Activated CD4-positive, alpha-beta T cell treated with anti-CD3 and anti-CD28 coated beads, Interleukin-2, amount 10 ng/mL, durations not matched to agents 24 days and 14 days (primary cell): ENCODE data around the gene PSEN2. TPM values are rescaled to one million over a fixed set of nuclear protein-coding genes. Genes with fewer than 3 reads are reported as not detected.
A peak's percentile ranks its signal among the peaks of the same experiment; 100 is the strongest.

Source experiments
- DNase-seq: peaks from one replicate; pipeline ENCODE4 v3.0.0; 2022
- H3K27ac Mint-ChIP-seq: one replicate; pipeline ENCODE4 v1.8.0; 2022; ENCODE audit warnings: mild to moderate bottlenecking, mixed read lengths
- H3K27me3 Mint-ChIP-seq: one replicate; pipeline ENCODE4 v1.8.0; 2022; ENCODE audit warnings: mixed read lengths
- H3K36me3 Mint-ChIP-seq: one replicate; pipeline ENCODE4 v1.8.0; 2022; ENCODE audit warnings: low read depth, mild to moderate bottlenecking, mixed read lengths
- H3K4me1 Mint-ChIP-seq: one replicate; pipeline ENCODE4 v1.8.0; 2021; ENCODE audit warnings: mixed read lengths
- H3K4me3 Mint-ChIP-seq: one replicate; pipeline ENCODE4 v1.8.0; 2022; ENCODE audit warnings: mild to moderate bottlenecking, moderate library complexity, mixed read lengths
- H3K9me3 Mint-ChIP-seq: one replicate; pipeline ENCODE4 v1.8.0; 2021; ENCODE audit warnings: mixed read lengths
- intact Hi-C: fragments of 100-400 bp; cut with micrococcal nuclease; formaldehyde crosslinking; loops from one replicate; pipeline ENCODE4 v1.15.1; 2023
- total RNA-seq: library from RNA; stranded (reverse); gene quantifications from 2 replicates; pipeline ENCODE4 v1.2.3, GENCODE V29; 2022

Gene PSEN2
- total RNA-seq, 1 donor from 2014 or later: 10.4 TPM

DNA sequence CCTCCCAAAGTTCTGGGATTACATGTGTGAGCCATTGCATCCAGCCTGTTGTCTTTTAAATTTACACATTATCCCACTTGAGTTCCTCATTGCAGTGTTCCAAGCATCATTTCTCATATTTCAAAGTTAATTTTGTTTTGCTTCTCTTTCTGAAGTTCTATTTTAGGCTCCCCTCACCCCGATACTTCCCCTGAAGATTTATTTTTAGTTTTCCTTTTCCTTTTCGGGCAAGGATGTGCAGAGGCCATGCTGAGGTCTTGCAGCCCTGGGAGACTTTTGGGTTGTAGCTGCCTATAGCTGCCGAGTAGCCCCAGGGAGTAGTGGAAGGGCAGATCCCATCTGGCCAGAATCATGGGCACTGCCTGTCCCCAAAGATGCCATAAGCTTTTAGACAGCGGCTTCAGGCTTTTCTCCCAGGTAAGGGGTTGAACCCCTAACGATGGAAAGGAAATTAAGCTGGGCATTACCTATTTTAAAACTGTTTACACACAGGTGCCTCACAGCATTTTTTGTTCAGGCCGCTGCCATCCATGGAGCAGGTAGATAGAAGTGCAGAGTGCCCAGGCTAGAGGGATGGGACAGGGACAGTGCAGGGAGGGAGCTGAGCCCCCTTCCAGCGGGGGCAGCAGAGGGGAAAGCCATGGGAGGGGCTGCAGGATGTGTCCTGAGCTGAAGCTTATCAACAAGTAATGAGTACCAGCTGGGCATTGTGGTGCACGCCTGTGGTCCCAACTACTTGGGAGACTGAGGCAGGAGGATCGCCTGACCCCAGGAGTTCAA, 15.9 kb downstream of the PSEN2 start:
- H3K27me3 Mint-ChIP-seq: no peaks in the 10 kb centered on the region
- H3K27ac Mint-ChIP-seq: peak overlapping the region; percentile 81
- no peak for DNase-seq
- H3K36me3 Mint-ChIP-seq: peaks cover 6% of the 10 kb centered on the region
- H3K4me3 Mint-ChIP-seq: peak overlapping the region; percentile 64
- intact Hi-C loops: no loop called here
- no peaks in the 10 kb centered on the region for H3K9me3 Mint-ChIP-seq
- peaks cover 49% of the 10 kb centered on the region for H3K4me1 Mint-ChIP-seq

DNA sequence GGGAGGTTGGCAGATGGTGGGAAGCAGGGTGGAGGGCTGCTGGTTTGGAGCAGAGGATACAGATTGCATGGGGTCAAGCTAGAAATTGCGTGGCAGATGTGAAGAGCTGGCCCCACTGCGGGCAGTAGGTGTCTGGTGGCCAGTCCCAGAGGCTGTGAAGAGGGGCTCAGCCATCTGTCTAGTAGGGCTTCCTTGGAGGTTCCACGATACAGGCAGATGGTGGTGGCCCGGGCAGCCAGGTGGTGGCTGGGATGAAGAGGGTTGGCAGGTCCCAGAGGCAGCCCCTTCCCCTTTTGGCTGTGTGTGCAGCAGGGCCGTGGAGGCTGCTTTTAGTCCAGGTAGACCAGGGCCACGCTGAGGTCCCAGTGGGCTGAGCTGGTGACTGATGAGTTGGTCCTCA, 16.6 kb downstream of the PSEN2 start:
- intact Hi-C loops: no loop called here
- H3K36me3 Mint-ChIP-seq: peaks cover 6% of the 10 kb centered on the region
- no peak overlapping the region for H3K4me3 Mint-ChIP-seq
- peaks cover 42% of the 10 kb centered on the region for H3K4me1 Mint-ChIP-seq
- no peak overlapping the region for H3K27ac Mint-ChIP-seq
- DNase-seq: no peak
- H3K9me3 Mint-ChIP-seq: no peaks in the 10 kb centered on the region
- H3K27me3 Mint-ChIP-seq: no peaks in the 10 kb centered on the region

DNA sequence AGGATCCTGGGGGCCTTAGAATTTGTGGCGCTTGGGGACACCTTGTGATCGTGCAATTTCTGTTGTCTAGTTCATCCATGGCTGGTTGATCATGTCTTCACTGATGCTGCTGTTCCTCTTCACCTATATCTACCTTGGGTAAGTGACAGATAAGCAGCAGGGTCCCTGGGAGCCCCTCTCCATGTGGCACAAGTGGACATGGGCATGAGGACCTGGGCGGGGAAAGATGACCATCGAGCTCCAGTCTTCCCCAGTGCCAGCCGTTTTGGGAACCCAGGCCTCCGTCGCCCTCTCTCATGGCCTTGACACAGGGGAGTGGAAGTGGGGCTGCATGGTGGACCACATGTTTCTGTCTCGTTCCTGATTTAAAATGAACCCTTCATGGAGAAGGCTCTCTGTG, 17.6 kb downstream of the PSEN2 start:
- H3K36me3 Mint-ChIP-seq: peaks cover 7% of the 10 kb centered on the region
- intact Hi-C loops: no loop called here

DNA sequence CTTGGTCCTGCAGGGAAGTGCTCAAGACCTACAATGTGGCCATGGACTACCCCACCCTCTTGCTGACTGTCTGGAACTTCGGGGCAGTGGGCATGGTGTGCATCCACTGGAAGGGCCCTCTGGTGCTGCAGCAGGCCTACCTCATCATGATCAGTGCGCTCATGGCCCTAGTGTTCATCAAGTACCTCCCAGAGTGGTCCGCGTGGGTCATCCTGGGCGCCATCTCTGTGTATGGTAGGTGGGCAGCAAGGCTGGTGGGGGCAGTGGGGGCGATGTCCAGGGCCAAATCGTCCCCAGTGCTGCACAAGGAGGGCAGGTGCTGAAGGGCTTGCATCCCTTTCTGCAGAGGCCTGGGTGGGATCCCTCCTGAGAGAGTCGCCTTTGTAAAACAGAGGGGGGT, 18.4 kb downstream of the PSEN2 start:
- Mint-ChIP-seq H3K36me3 (peaks cover 8% of the 10 kb centered on the region), H3K27me3 (no peaks in the 10 kb centered on the region), H3K4me1 (peaks cover 25% of the 10 kb centered on the region), H3K4me3 (no peak overlapping the region), H3K9me3 (no peaks in the 10 kb centered on the region), H3K27ac (no peak overlapping the region)
- intact Hi-C loops: no loop called here
- no peak for DNase-seq

More for the DNA sequence above, 17.6 kb downstream of the PSEN2 start:
- Mint-ChIP-seq H3K27ac (no peak overlapping the region), H3K9me3 (no peaks in the 10 kb centered on the region), H3K4me1 (peaks cover 32% of the 10 kb centered on the region), H3K27me3 (no peaks in the 10 kb centered on the region), H3K4me3 (no peak overlapping the region)
- no peak for DNase-seq

DNA sequence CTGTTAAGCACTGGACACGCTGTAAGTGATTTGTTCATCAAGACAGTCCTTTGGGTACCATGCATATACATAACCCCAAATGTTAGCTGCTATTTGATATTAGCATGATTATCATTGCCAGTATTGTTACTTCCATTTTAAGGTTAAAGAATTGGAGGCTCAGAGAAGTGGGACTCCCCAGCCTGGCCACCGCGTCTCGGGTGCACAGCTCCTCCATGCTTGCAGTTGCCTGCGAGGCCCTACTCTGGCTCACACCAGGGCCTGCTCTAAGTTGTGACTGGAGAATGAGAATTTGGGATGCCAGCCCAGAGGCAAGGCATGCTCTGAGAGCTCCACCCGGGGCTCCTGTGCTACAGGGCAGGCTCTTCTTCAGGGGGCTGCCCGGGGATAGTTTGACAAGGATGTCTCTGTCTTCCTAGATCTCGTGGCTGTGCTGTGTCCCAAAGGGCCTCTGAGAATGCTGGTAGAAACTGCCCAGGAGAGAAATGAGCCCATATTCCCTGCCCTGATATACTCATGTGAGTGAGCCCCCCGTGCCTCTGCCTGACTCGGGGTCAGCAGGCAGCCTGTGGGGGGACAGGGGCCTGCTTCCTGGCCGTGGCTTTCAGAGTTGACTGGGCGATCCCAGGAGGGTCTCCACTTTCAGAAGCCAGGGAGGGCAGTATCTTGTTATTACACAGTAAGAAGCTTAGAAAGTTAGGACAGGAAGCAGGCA, 19.4 kb downstream of the PSEN2 start:
- no peak overlapping the region for H3K27ac Mint-ChIP-seq
- no peaks in the 10 kb centered on the region for H3K9me3 Mint-ChIP-seq
- DNase-seq: no peak
- H3K4me1 Mint-ChIP-seq: peaks cover 16% of the 10 kb centered on the region
- H3K4me3 Mint-ChIP-seq: no peak overlapping the region
- H3K27me3 Mint-ChIP-seq: no peaks in the 10 kb centered on the region
- intact Hi-C loops: no loop called here
- H3K36me3 Mint-ChIP-seq: peaks cover 8% of the 10 kb centered on the region

DNA sequence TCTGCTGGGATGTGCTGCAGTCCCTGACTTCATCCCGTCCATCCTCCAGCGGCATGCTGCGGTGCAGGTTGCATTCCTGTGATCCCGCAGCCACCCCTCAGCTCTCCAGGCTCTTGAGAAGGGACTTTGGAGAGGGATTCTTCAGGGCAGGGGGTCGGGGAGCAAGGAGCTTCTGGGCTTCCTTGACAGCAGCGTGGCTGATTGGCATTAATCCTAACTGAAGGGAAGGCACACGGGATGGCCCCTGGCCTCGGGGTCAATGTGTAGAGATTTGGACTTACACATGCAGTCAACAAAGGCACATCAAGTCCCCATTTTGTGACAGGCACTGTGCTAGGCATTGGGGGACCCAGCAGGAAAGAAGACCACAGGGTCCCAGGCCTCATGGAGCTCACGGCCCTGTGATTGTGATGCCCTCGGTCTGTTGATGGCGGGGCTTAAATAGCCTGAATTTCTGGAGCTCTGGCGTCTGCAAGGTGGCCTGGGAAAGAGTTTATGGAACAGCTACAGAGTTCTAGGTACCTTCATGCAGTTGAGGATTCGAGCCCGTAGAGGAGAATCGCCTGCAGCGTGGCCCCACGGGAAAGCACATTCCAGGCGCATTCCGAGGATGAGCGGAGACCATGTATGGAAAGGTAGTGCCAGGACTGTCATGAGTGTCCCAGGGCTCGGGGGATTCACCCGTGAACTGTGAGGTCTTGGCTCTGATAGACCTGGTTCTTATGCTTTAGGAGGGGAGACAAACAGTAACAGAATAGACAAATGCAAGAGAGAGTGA, 20.1 kb downstream of the PSEN2 start:
- peaks cover 10% of the 10 kb centered on the region for H3K36me3 Mint-ChIP-seq
- peaks cover 10% of the 10 kb centered on the region for H3K4me1 Mint-ChIP-seq

DNA sequence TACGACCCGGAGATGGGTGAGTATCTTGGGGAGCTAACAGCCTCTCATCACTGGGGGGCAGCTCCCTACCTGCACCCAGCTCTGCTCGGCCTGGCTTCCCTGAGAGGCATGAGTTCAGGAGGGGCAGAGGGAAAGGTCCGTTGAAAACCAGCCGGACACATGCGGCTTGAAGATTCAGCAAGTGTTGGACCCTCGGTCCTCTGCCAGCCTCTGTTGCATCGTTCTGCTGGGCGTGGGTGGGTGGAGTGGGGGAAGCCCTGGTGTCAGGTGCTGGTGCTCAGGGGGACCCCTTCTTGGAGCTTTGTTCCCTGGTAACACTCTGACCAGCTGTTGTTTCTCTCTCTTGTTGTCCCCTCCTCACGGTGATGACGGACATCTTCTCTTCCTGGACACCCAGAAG, 20.9 kb downstream of the PSEN2 start:
- Mint-ChIP-seq H3K4me1 (peaks cover 2% of the 10 kb centered on the region), H3K36me3 (peaks cover 10% of the 10 kb centered on the region), H3K27me3 (no peaks in the 10 kb centered on the region), H3K27ac (no peak overlapping the region), H3K9me3 (no peaks in the 10 kb centered on the region), H3K4me3 (no peak overlapping the region)
- DNase-seq: no peak
- intact Hi-C loops: no loop called here

More for the DNA sequence above, 20.1 kb downstream of the PSEN2 start:
- no peaks in the 10 kb centered on the region for H3K27me3 Mint-ChIP-seq
- no peaks in the 10 kb centered on the region for H3K9me3 Mint-ChIP-seq
- no peak overlapping the region for H3K27ac Mint-ChIP-seq
- DNase-seq: no peak
- H3K4me3 Mint-ChIP-seq: no peak overlapping the region
- intact Hi-C loops: no loop called here

DNA sequence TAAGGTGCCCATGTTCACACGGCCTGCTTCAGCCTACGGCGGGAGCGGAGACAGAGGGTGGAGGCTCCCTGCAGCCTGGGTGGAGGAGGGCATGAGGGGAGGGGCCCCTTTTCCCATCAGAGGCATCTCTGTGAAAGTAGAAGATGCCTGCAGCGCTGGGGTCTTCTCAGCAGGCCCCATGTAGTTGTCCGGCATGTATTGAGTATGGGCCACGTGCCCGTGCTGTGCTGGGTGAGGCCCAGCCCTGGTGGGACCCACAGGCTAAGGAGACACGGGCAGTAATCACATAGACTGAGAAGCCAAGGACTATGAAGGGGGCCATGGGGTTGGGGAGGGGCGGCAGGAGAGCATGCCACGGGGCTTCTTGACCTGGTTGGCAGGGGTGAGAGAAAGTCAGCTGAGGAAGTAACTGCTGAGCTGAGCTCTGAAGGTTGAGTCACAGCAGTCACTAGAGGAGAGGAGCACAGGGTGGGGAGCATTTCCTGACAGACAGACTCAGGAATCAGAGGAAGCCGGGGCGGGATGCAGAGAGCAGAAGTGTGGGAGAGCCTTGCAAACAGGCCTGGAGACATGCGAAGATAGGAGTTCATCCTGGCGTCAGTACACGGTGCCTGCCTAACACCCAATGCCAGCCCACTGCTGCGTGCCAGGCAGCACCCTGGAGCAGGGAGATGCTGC, 21.6 kb downstream of the PSEN2 start:
- no peaks in the 10 kb centered on the region for H3K9me3 Mint-ChIP-seq
- intact Hi-C loops: no loop called here

DNA sequence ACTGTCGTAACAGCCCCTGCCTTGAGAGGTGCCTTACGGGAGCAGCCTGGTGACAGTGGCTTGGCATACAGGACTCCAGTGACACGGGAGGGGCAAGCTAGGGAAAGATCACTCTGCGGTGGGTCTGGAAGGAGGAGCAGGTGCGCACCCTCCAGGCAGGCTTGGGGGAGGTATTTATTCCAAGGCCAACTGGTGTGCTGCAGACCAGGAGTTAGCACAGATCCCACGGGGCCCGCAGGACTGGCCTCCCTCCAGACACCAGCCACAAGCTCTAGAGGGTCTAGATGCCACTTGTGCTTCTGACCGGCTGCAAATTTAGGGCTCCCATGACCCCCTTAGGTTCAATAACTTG, 22.1 kb downstream of the PSEN2 start:
- DNase-seq: no peak
- Mint-ChIP-seq H3K27ac (no peak overlapping the region), H3K27me3 (no peaks in the 10 kb centered on the region), H3K9me3 (no peaks in the 10 kb centered on the region), H3K4me1 (no peaks in the 10 kb centered on the region), H3K4me3 (no peak overlapping the region), H3K36me3 (peaks cover 10% of the 10 kb centered on the region)
- intact Hi-C loops: no loop called here

More for the DNA sequence above, 21.6 kb downstream of the PSEN2 start:
- H3K4me1 Mint-ChIP-seq: no peaks in the 10 kb centered on the region
- H3K27ac Mint-ChIP-seq: no peak overlapping the region
- DNase-seq: no peak
- no peaks in the 10 kb centered on the region for H3K27me3 Mint-ChIP-seq
- no peak overlapping the region for H3K4me3 Mint-ChIP-seq
- H3K36me3 Mint-ChIP-seq: peaks cover 10% of the 10 kb centered on the region

DNA sequence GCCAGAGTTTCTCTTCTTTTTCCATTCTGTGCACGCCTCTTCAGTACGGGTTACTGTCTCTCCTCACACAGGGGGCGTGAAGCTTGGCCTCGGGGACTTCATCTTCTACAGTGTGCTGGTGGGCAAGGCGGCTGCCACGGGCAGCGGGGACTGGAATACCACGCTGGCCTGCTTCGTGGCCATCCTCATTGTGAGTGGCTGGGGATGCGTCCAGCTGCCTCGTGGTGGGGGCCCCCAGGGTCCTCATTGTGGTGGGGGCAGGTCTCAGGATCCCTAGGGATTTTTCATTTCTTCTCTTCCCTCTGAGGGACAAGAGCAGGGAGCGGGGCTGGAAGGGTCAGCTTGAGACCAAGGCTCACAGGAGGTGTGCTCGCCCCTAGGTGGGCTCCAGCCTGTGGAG, 23.5 kb downstream of the PSEN2 start:
- Mint-ChIP-seq H3K4me1 (no peaks in the 10 kb centered on the region), H3K27ac (no peak overlapping the region), H3K4me3 (no peak overlapping the region), H3K27me3 (no peaks in the 10 kb centered on the region), H3K36me3 (peaks cover 10% of the 10 kb centered on the region), H3K9me3 (no peaks in the 10 kb centered on the region)
- no peak for DNase-seq
- intact Hi-C loops: no loop called here

DNA sequence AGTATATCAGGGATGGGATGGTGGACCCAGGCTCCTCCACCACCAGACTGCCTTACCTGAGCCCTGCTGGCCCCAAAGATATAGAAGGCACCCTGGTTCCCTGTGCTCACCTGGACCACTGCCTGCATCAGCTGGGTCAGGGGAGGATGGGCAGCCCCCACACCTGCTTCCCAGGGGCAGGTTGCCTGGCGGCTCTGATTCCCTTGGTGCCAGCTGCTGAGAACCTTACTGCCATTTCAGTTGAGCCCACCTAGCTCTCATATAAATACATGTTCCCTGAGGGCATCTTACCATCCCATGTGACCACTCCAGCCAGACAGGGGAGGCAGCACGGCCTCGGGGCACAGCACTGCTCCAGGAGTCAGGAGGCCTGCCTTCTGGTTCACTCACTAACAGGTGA, 24.4 kb downstream of the PSEN2 start:
- Mint-ChIP-seq H3K4me3 (no peak overlapping the region), H3K36me3 (peaks cover 16% of the 10 kb centered on the region), H3K9me3 (no peaks in the 10 kb centered on the region), H3K27ac (no peak overlapping the region), H3K27me3 (no peaks in the 10 kb centered on the region), H3K4me1 (no peaks in the 10 kb centered on the region)
- DNase-seq: no peak
- intact Hi-C loops: no loop called here

DNA sequence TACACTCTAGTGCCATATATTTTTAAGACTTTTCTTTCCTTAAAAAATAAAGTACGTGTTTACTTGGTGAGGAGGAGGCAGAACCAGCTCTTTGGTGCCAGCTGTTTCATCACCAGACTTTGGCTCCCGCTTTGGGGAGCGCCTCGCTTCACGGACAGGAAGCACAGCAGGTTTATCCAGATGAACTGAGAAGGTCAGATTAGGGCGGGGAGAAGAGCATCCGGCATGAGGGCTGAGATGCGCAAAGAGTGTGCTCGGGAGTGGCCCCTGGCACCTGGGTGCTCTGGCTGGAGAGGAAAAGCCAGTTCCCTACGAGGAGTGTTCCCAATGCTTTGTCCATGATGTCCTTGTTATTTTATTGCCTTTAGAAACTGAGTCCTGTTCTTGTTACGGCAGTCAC, 25.2 kb downstream of the PSEN2 start:
- Mint-ChIP-seq H3K9me3 (no peaks in the 10 kb centered on the region), H3K27me3 (no peaks in the 10 kb centered on the region), H3K4me1 (no peaks in the 10 kb centered on the region), H3K36me3 (peaks cover 15% of the 10 kb centered on the region), H3K27ac (no peak overlapping the region), H3K4me3 (no peak overlapping the region)
- intact Hi-C loops: no loop called here
- no peak for DNase-seq

DNA sequence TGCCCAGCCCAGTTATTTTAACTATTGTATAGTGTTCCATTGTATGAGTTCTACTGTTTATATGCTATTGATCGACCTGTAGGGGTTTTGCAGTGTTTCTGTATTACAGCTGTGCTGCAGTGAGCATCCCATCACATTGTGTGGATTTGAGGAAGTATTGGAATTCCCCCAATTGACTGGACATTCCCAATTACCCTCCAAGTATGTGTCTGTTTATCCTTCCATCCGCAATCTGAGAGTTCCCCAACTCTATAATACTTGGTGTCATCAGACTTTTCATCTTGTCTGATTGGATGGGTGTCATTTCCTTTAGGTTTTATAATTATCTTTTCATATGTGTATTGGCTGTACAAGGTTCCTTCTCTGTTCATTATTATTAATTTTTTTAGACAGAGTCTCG, 27.8 kb downstream of the PSEN2 start:
- no peaks in the 10 kb centered on the region for H3K9me3 Mint-ChIP-seq
- intact Hi-C loops: no loop called here
- H3K4me1 Mint-ChIP-seq: no peaks in the 10 kb centered on the region
- H3K4me3 Mint-ChIP-seq: no peak overlapping the region
- H3K36me3 Mint-ChIP-seq: peaks cover 13% of the 10 kb centered on the region
- no peak overlapping the region for H3K27ac Mint-ChIP-seq
- no peaks in the 10 kb centered on the region for H3K27me3 Mint-ChIP-seq
- no peak for DNase-seq

DNA sequence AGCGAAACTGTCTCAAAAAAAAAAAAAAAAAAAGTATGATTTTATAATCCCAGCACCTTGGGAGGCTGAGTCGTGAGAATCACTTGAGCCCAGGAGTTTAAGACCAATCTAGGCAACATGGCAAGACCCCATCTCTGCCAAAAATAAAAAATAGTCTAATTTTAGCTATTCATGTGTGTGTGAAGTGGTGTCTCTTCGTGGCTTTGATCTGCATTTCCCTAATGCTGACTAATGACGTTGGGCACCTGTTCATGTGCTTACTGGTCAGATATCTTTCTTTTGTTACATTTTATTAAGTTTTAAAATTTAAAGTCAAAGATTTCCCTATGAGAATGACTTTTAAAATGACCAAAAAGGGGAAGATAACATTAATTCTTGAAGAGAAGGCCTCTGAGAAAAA, 31.0 kb downstream of the PSEN2 start:
- Mint-ChIP-seq H3K27me3 (no peaks in the 10 kb centered on the region), H3K4me1 (no peaks in the 10 kb centered on the region), H3K4me3 (no peak overlapping the region), H3K27ac (no peak overlapping the region), H3K9me3 (no peaks in the 10 kb centered on the region), H3K36me3 (peaks cover 11% of the 10 kb centered on the region)
- DNase-seq: no peak
- intact Hi-C loops: no loop called here
